Measurements from ENCODE around the gene CPEB1.

CPEB1 gene

DNA sequence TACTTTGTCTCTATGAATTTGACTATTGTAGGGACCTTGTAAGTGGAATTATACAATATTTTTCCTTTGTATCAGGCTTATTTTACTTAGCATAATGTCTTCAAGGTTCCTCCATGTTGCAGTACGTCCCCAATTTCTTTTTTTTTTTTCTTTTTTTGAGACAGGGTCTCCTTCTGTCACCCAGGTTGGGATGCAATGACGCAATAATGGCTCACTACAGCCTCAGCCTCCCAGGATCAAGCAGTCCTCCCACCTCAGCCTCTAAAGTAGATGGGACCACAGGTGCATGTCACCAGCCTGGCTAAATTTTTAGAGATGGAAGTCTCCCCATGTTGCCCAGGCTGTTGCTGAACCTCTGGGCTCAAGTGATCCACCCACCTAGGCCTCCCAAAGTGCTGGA lies 66.5 kb downstream of the CPEB1 start:
- no peak for DNase-seq

DNA sequence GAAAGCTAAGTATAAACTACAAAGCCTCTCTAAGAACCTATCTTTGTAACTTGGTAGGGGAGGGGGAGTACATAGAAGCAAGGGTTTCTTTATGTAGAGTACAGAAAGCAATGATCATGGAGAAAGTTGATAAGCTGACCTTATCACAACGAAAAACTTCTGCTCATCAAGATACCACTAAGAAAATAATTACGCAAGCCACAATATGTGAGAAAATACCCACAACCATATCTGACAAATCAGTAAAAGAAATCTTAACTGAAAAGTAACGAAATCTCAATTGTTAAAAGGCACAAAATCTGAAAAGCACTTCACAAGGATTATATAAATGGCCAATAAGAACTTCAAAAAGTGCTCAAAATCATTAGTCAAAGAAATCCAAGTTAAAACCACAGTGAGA lies 71.8 kb downstream of the CPEB1 start:
- DNase-seq, result no peak

DNA sequence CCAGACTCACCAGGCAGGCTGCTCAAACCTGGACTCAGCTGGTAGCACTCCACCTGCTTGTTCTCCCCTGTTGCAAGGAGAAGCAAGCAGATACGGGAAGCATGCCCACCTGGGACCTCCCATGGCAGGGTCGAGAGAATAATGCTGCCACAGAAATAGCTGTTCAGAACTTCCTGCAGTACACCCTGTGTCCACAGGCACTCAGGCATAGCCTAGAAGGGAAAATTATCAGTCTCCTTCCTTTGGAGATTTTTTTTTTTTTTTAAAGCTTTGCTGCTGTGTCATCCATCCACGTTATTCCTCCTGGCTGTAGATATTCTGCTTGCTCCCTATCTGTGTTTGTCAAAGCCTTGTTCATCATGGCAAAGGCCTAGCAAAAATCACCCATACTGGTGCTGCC lies 74.2 kb downstream of the CPEB1 start:
- no peak for DNase-seq

DNA sequence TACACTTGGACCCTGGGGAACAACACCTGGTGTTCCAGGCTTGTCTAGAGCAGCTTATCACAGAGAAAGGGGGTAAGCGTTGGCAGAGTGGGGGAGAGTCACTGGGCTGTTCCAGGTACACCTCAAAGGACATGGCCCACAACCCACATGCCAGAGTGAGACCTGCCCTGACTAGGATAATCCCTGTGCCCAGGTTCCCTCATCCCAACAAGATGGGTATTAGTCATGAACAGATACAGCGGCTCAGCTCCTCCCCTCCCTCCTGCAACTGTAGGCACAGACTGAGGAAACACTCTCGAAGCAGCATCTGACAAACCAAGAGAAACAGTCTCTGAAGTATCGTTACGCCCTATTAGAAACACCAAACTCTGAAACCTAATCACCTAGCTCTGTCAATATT lies 74.9 kb downstream of the CPEB1 start:
- DNase-seq, result no peak

DNA sequence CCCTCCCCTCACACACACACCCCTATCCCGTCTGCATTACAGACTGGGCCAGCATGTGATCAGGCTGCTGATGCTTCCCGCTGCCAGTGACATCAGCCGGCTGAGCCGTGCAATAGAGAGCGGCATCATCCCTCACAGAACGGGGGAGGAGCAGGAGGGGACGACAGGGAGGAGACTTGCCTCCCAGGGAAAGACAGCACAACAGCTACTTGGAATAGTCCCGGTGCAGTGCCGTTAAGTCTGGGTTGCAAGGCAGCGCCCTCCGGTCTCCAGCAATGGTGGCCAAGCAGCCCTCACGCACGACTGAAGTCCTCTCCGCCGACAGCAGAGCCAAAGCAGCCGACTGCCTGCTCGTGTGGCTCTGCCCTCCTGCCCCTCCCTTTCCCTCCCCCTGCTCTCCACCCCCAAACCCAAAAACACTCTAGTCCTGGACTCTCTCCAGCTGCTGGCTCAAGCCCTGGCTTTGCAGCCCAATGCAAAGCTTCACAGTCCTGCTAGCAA lies 75.4 kb downstream of the CPEB1 start:
- DNase-seq, result no peak

DNA sequence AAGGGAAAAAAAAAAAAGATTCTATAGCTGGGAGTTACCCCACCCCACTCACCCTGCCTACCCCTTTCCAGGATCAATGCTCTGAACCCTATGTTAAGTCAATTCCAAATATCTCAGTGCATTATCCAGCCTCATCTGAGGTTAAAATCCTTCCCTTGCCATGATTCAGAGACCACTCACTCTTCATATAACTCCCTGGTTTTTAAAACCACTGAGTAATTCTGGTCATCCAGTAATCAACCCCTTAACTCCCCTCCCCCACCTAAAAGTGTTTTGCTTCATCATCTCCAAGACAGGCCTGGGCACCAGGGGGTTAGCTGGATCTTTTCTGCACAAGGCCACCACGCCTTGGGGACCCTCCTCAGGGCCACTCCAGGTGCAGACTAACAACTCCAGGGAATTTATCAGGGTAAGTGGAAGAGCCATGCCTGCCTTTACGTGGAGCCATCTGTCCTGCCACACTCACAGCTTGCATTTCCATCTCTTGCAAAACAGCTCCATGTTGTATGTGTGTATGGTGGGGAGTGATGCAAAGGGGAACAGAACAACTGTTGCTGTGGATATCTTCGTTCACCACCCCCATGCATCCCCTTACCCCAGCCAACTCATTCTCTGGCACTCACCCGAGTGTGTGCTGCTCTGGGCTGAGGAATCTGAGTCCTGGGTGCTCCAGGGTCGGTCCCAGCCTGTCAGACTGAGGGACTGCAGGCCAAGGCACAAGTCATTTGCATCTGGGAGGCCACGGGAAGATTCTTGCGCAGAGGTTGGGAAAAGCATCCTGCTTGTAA lies 76.2 kb downstream of the CPEB1 start:
- DNase-seq, result no peak

DNA sequence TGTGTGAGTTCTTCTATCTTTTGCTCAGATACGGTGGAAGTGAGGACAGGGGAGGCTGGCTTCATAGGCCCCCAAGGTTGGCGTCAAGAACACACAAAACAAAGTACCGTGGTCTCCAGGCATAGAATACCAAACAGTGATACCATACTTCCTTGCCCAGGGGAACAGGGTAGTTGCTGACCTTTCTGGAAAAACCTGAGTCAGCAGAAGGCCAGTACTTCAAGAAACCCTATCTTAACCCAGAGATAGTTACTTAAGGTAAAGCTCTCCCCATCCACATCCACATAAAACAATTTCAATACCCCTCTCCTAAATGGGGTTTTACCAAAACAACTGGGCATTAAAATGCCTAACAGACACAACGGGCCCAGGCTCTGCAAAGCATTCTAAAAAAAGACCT lies 77.3 kb downstream of the CPEB1 start:
- no peak for DNase-seq

DNA sequence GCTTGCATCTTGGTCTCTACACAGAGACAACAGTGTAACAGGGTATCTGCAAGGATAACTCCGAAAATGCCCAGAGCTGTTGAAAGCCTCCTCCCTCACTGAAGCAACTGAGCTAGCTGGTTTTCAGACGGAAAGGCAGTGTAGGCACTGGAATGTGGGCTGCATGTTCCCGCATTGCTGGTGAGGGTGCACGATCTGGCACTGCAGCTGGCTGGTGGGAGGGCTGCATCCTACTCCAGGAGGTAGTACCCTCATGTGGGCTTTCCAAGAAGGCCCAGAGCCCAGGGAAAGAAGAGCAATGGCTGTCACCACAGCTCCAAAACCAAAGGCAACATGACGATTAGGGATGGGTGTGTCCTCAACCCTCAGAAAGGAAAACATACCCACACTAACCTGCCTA lies 78.2 kb downstream of the CPEB1 start:
- no peak for DNase-seq

DNA sequence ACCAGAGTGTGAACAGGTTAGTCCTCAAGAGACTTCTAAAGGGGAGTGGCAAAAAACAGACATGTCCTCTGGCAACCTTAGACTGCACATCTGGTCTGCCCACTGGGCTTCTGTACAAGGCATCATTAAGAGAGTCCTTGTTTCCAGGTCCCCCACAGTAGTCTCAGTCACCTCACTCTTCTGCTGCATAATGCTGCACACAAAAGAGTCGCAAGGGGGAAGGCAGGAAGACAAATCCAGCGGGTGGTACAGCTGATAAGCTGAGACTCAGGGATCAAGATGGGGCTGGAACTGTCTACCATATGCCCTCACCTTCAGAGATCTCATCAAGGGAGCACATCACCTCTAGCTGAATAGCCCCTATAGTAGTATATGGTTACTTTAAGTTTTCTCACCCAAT lies 79.5 kb downstream of the CPEB1 start:
- DNase-seq, result no peak

DNA sequence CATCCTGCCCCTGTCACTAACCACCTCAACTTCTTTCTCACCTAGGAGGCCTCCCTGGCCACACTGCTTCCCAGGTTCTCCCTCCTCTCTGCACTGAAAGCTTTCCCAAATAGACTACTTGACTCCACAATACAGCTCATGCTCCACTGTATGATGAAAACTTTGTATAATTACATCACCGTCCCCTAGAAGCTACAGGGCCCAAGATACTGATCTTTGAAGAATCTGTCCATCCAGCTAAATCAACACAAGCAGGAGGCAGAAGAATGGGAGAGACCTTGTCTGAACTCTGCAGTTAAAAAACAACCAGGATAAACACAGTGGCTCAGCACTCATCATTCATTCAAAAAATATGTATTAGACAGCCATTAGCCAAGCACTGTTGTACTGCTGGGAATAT lies 80.5 kb downstream of the CPEB1 start:
- no peak for DNase-seq

DNA sequence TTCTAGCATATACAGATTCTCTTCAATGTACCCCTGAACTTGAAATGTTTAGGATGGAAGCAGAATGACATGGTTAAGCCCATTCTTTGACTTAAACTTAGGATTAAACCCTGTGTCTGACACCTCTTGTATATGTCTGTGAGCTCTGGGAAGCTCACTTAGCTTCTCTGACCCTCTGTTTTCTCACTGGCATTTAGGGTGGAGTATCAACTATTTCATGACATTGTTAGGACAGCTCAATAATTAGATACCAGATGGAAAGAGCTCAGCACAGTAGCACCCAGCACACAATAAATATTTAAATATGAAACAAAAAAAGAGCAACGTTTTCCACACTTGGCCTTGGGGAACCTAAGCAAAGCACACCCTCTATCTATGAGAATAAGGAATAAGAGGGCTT lies 88.7 kb downstream of the CPEB1 start:
- no peak for DNase-seq

DNA sequence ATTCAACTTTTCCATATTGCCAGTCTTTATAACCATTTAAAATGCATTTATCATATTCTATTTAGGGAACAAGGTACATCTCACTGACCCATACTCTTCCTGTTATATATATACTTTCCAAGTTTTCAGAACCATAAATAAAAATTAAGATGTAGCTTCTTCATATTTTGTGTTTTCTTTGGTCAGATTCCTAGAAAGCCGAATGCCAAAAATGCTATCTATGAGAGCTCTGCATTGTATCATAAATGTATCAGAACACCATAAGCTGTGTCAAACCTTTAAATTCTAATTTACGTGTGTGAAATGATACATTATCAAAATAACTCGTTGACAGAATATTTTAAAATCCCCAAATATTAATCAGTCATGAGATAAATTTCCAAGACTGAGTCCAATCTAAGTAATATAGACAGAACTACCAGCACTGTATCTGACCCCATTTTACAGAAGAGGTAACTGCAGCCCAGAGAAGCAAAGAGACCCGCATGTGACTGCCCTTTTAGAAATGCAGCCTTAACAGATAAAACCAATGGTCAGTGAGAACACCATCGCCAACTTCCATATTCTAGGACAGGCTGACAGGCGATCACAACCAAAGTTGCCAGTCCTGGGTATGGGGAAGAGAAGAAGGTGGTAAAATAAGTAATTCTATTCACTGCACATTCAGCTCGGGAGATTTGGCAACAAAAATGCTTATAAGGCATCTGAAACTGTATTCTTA lies 90.7 kb downstream of the CPEB1 start:
- no peak for DNase-seq

DNA sequence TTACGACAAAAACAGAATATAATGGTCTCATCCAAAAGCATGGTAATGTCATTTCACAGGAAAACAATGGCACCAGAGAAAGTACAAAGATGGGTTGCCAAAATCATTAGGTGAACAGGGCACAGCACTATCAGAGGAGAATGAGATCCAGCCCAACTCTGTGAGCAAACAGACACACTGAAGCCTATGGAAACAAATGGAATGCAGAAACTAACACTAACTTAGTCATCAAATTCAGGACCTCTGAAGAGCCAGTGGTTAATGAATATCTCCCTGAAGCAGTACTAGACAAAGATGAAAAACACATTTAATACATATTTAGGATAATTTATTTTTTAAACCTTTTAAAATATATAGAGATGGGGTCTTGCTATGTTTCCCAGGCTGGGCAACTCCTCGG lies 92.3 kb downstream of the CPEB1 start:
- no peak for DNase-seq

DNA sequence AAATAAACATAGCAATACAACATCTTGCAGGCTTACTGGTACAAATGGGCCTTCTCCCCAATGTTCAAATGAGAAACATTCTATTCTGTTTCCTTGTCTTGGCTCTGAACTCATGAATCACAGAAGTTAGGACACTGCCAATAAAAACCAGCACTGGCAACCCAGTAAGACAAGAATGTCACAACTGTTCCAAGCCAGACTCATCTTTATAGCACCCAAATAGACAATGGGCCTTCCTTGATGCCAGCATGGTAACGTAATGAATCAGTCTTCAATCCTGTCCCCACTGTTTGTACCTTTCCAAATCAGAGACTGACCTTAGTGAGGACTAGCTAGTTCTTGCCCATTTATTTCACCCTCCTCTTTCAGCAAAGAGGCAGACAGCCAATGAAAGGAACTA lies 92.8 kb downstream of the CPEB1 start:
- no peak for DNase-seq

DNA sequence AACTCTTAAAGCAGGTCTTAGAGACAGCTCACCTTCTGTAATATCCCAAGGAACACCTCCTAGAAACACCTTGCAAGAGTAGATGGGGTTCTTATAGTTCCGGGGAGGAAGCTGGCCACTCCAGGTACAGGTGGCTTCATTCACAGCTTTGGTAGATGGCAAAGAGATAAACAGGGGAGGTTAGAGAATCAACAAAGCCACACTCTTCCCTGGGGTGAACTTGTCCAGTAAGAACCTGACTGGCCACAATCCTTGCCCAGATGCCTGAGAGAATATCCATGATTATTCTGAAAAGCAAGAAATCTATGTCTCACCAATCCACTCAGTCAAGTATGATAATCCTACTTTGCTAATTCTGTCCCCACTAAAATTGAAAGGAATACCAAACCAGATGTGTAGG lies 93.3 kb downstream of the CPEB1 start:
- DNase-seq, result no peak

DNA sequence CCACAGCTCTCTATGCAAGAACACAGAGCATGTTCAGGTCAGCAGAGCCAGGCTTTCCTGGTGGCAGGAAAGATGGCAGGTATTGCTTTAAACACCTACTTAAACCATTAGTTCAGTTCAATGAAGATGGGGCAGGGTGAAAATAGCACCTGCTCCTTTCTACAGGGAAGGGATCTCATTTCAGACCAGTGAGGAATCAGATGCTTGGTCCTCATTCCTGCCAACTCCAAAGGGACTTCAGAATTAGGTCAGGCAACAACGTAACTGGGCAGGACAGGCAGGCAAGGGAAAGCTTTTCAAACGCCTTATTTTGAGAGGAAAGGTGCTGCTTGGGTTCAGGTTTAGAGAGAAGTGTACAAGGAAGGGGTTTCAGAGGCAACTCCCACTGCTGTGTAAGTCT lies 94.3 kb downstream of the CPEB1 start:
- DNase-seq, result no peak

DNA sequence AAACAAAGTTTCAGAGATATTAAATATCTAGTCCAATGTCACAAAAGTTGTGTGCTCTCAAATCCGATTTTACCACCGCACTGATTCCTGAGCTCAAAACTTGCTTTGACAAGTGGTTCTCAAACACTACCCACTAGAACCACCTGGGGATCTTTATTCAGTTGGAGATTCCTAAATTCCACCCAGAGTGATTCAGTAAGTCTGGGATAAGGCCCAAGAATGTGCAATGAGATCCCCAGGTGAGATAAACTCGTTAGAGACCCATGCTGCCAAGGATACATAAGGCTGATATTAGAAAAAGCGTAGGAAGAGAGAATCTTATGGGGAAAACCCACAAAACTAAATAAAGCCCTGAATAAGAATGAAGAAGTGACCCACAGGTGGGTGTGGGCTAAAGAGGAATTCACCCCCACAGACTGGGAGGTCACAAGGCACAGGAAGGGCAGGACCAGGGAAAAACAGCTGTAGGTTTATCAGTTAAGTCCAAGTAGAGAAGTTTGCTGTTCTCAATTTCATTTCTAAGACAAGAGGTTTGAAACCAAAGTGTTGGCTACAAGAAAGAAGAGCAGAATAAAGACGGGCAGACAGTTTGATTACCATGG lies 95.4 kb downstream of the CPEB1 start:
- no peak for DNase-seq

DNA sequence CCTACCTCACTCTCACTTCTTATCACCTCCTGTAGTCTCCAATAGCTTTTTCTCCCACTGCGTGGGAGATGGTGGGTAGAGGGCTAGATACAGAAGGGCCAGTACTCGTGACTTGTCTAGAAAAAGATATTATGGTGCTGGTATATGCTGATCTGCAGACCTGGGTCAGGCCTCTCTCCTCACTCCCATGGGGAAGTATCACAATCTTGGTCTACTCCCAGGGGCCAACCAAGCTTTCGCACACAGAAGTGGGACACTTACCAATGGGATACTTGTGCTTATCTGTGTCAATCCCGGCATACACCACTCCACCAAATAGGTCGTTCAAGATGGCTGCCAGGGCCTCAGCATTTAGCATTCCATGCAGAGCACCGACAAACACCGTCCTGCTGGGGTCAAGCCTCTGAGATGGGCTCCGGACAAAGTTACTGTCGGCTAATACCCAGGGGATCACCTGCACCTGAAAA lies 97.9 kb downstream of the CPEB1 start:
- DNase-seq, result no peak

DNA sequence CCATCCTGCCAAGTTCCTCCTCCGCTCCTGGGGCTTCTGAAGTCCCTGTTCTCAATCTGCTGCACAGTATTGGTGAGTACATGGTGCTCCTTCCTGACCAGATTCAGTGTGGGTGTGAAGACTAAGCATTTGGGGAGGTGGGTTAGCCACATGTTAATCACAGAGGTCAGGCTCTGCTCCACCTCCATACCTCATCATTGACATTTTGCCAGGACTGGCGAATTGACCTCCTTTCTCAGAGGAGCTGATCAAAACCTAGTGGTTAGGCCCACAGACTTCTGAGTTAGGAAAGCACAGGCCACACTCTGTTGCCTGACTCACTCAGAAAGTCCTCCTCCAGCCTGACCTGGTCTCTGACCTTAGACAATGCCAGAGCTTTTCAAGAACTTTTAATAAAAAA lies 98.5 kb downstream of the CPEB1 start:
- no peak for DNase-seq

DNA sequence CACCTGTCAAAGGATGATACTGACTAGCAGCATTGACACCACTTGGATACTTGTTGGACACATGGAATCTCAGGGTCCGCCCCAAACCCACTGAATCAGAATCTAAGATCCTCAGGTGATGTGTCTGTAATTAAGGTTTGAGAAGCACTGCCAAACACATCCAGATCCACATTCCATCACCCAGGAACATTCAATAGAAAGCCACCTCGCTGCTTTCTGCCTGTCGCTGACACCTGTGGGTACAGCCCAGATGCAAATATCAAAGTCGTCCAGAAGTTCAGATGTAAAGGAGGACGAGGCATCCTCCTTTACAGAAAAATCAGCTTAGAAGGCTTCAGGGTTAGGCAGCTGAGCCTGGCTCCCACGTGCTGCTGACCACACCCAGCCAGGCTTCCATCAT lies 101.7 kb downstream of the CPEB1 start:
- DNase-seq, result no peak

DNA sequence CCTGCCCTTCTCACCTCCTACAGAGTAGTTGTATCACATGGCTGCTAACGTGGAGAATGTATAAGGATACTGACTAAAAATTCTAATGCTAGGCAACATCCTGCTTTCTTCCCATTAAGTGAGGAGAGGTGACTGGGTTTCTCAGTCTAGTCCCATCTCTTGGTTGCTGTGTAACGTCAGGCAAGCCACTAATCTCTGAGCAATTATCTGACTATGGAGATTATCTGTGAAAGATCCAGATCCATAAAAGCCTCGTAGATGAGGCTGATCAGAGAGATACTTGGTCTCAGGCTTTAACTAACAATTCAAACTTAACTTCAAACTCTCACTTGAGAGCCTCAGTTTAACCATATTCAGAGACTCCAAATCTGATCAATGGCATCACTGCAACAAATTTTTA lies 102.2 kb downstream of the CPEB1 start:
- DNase-seq, result no peak

DNA sequence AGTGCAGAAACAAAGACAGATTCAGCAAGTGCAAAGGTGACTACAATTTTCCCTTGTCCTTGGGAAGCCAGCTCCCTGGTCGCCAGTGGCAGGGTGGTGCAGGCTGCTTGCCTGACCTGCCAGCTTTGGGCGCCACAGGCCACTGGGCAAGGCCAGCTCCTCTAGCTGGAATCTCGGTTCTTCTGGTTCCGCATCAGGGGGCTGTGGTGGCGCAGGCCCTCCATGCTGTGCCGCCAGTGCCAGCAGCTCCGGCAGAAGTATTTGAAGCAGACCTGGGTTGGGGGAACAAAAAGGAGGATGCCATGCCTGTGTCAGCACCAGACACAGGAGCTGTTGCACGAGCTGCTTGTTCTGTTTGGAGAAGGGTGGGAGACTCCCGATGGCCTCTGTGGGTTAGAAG lies 102.7 kb downstream of the CPEB1 start:
- DNase-seq, result no peak

DNA sequence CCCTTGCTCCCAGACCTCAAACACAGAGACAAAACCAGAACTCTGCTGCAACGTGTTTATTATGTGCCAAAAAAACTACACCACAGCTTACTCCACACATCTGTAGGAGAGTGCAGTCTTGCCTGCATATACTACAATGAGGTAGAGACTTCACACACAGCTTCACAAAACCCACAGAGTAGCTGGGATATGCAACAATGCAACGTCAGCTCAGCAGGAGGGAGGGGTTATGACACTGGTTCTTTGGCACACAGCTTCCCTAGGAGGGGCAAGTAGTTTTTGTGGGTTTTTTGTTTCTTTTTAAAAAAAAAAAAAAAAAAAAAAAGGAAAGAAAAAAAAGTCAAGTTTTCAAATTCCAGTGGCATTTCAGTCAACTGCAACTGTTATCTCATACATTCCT lies 104.0 kb downstream of the CPEB1 start:
- no peak for DNase-seq

DNA sequence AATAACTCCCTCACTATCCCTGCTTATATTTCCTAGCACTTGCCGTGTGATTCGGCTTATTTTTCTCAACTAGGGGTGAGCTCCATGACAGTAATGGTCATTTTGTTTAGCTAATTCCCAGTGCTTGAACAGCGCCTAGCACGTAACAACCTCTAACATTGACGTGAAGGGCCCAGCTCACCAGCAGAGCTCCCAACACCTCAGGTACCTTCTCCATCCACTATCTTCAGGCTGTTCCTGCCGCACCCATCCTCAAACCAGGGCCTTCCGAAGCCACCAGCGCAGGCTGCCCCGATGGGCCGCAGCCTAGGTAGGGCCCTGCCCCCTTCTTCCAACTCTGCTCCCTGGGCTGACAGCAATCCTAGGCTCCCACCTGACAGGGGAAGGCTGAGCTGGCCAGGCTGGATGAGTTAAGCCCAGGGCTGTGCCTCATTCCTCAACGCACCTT lies 106.2 kb downstream of the CPEB1 start:
- DNase-seq, result no peak
